NB4 (cell line): ENCODE results near the gene INHBC.

Source experiments
- DNase-seq: peaks from one replicate; pipeline ENCODE4 v3.0.0; 2010; ENCODE audit warnings: low read depth
- H3K4me3 ChIP-seq: one replicate; pipeline ENCODE4 v1.5.1; 2011; ENCODE audit warnings: mild to moderate bottlenecking, low read depth, low read length, moderate library complexity
- CTCF ChIP-seq: IDR thresholded peaks from one replicate; pipeline ENCODE4 v1.5.1; 2012; ENCODE audit warnings: low read depth, low read length
- MAX ChIP-seq: IDR thresholded peaks from 2 replicates; pipeline ENCODE4 v1.6.1; 2011; ENCODE audit warnings: low read depth, low read length
- MYC ChIP-seq: IDR thresholded peaks from 2 replicates; pipeline ENCODE4 v1.6.1; 2011; ENCODE audit warnings: low read depth, low read length
- POLR2A ChIP-seq: IDR thresholded peaks from 2 replicates; pipeline ENCODE4 v1.6.1; 2011; ENCODE audit warnings: mild to moderate bottlenecking; ENCODE audit not compliant: insufficient read length; ENCODE audit errors: extremely low read depth

The INHBC gene

GRCh38 chr12:57455374-57456144 lies 21.0 kb downstream of the INHBC start:
- H3K4me3 ChIP-seq: no peak overlapping the region
- TF ChIP-seq CTCF: no peak
- no peak for TF ChIP-seq POLR2A
- no peak for TF ChIP-seq MAX
- no peak for TF ChIP-seq MYC
- DNase-seq: no peak

GRCh38 chr12:57456145-57456700 lies 21.6 kb downstream of the INHBC start:
- DNase-seq: peak; percentile 72
- TF ChIP-seq CTCF: peak; percentile 82
- no peak for TF ChIP-seq POLR2A
- H3K4me3 ChIP-seq: no peak overlapping the region

GRCh38 chr12:57456737-57457490 lies 22.3 kb downstream of the INHBC start:
- TF ChIP-seq CTCF: no peak
- H3K4me3 ChIP-seq: no peak overlapping the region
- DNase-seq: no peak

- peak overlapping the region; percentile 76 for H3K4me3 ChIP-seq
- no peak for DNase-seq
- TF ChIP-seq POLR2A (no peak), MYC (no peak; the same call in 1 of the 2 replicates), MAX (no peak; the same call in 1 of the 2 replicates), CTCF (no peak)
Measured at GRCh38 chr12:57458665-57459054, 24.1 kb downstream of the INHBC start.

- DNase-seq: peak; percentile 96
- no peak for TF ChIP-seq POLR2A
- TF ChIP-seq CTCF: peak; percentile 79
- peak; percentile 16; the same call in 1 of the 2 replicates for TF ChIP-seq MYC
- TF ChIP-seq MAX: peak; percentile 55; the same call in 1 of the 2 replicates
- H3K4me3 ChIP-seq: peak overlapping the region; percentile 76
Measured at GRCh38 chr12:57459055-57459749, 24.6 kb downstream of the INHBC start.
